Stimulated activated naive CD4-positive, alpha-beta T cell treated with Interleukin-2 at 50 U/mL for 16 hours (primary cell): ENCODE data around the gene BAG5.
"Not testable (repeated sequence)": the region's sequence is repeated elsewhere in the genome, so short reads cannot be mapped to it uniquely, and the experiment has no call there.

Experiments
- DNase-seq: peaks from one replicate; lab custom pipeline; 2025; lab: John Stamatoyannopoulos, UW

The BAG5 gene

GRCh38 chr14:103534576-103535061 is 27.8 kb downstream of the BAG5 start:
- no peak for DNase-seq

- DNase-seq = no peak
Observed at GRCh38 chr14:103533999-103534575, 28.4 kb downstream of the BAG5 start.

GRCh38 chr14:103533137-103533998 is 29.1 kb downstream of the BAG5 start:
- DNase-seq = no peak

GRCh38 chr14:103532216-103533136 is 30.0 kb downstream of the BAG5 start:
- DNase-seq = no peak

GRCh38 chr14:103531421-103532215 is 30.8 kb downstream of the BAG5 start:
- no peak for DNase-seq

- no peak for DNase-seq
Observed at GRCh38 chr14:103530831-103531230, 31.6 kb downstream of the BAG5 start.

GRCh38 chr14:103530390-103530789 is 32.1 kb downstream of the BAG5 start:
- DNase-seq = no peak

- DNase-seq = no peak
Observed at GRCh38 chr14:103529383-103530365, 32.8 kb downstream of the BAG5 start.

- peak; percentile 79 for DNase-seq
Observed at GRCh38 chr14:103528587-103529382, 33.7 kb downstream of the BAG5 start, which contains the start of gene TRMT61A. Gene TRMT61A (plus strand): TSS chr14:103529196. CDS start chr14:103529979, 783 bp downstream.

- no peak for DNase-seq
Observed at GRCh38 chr14:103528146-103528586, 34.3 kb downstream of the BAG5 start.

GRCh38 chr14:103527408-103528145 is 34.9 kb downstream of the BAG5 start:
- DNase-seq = peak; percentile 24

GRCh38 chr14:103526914-103527248 is 35.6 kb downstream of the BAG5 start:
- no peak for DNase-seq

GRCh38 chr14:103526247-103526913 is 36.1 kb downstream of the BAG5 start:
- no peak for DNase-seq

GRCh38 chr14:103525430-103526246 is 36.8 kb downstream of the BAG5 start:
- DNase-seq = not testable (repeated sequence)

GRCh38 chr14:103524002-103524935 is 38.2 kb downstream of the BAG5 start:
- no peak for DNase-seq

GRCh38 chr14:103523575-103523954 is 38.9 kb downstream of the BAG5 start:
- no peak for DNase-seq
